Measurements from ENCODE around the gene LRRC53.

- TF ChIP-seq MAX (CRISPR knock-in tag; IDR thresholded peaks at IDR 0.05) (no peak), NR2C2 (CRISPR knock-in tag; IDR thresholded peaks at IDR 0.05) (no peak), NR2C2 (tag; IDR thresholded peaks at IDR 0.05) (no peak), TCF7L2 (IDR thresholded peaks at IDR 0.05; ENCODE audit: low read depth, low read length) (no peak), ZNF282 (CRISPR knock-in tag; IDR thresholded peaks at IDR 0.05) (no peak), HMG20A (CRISPR knock-in tag; conservative IDR thresholded peaks at IDR 0.05) (no peak), JUND (IDR thresholded peaks at IDR 0.05; ENCODE audit: borderline replicate concordance, low read depth, low read length) (no peak), JUND (tag; IDR thresholded peaks at IDR 0.05; ENCODE audit: borderline replicate concordance, low read depth, low read length) (no peak), EGR1 (conservative IDR thresholded peaks at IDR 0.05) (no peak), MAFK (IDR thresholded peaks at IDR 0.05; ENCODE audit: low read length) (no peak), ATF1 (CRISPR knock-in tag; IDR thresholded peaks at IDR 0.05) (no peak), ATF1 (tag; IDR thresholded peaks at IDR 0.05) (no peak), FIP1L1 (IDR thresholded peaks at IDR 0.05; ENCODE audit: low read depth, low read length, poor library complexity, severe bottlenecking) (no peak), MXI1 (IDR thresholded peaks at IDR 0.05; ENCODE audit: low read depth, low read length) (no peak)
- TF ChIP-seq, protein P1, sequence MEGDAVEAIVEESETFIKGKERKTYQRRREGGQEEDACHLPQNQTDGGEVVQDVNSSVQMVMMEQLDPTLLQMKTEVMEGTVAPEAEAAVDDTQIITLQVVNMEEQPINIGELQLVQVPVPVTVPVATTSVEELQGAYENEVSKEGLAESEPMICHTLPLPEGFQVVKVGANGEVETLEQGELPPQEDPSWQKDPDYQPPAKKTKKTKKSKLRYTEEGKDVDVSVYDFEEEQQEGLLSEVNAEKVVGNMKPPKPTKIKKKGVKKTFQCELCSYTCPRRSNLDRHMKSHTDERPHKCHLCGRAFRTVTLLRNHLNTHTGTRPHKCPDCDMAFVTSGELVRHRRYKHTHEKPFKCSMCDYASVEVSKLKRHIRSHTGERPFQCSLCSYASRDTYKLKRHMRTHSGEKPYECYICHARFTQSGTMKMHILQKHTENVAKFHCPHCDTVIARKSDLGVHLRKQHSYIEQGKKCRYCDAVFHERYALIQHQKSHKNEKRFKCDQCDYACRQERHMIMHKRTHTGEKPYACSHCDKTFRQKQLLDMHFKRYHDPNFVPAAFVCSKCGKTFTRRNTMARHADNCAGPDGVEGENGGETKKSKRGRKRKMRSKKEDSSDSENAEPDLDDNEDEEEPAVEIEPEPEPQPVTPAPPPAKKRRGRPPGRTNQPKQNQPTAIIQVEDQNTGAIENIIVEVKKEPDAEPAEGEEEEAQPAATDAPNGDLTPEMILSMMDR (IDR thresholded peaks at IDR 0.05 in 2 of 3, conservative IDR thresholded peaks at IDR 0.05 in 1 of 3; ENCODE audit: insufficient read depth in 2 of 3, low read depth in 1 of 3, low read length in 3 of 3): no peak
Measured at GRCh38 chr1:74526708-74527107, 14.3 kb upstream of the LRRC53 start.
